SKM-1 treated with dmso at 0.1 percent for 144 hours (cell line): Measurements from ENCODE around the gene BRSK2.
"Not testable (repeated sequence)": the region's sequence is repeated elsewhere in the genome, so short reads cannot be mapped to it uniquely, and the experiment has no call there.

ENCODE experiments used
- DNase-seq: peaks from one replicate; lab custom pipeline; 2025; ENCODE audit not compliant: unreplicated experiment; lab: John Stamatoyannopoulos, UW

Gene BRSK2

DNA sequence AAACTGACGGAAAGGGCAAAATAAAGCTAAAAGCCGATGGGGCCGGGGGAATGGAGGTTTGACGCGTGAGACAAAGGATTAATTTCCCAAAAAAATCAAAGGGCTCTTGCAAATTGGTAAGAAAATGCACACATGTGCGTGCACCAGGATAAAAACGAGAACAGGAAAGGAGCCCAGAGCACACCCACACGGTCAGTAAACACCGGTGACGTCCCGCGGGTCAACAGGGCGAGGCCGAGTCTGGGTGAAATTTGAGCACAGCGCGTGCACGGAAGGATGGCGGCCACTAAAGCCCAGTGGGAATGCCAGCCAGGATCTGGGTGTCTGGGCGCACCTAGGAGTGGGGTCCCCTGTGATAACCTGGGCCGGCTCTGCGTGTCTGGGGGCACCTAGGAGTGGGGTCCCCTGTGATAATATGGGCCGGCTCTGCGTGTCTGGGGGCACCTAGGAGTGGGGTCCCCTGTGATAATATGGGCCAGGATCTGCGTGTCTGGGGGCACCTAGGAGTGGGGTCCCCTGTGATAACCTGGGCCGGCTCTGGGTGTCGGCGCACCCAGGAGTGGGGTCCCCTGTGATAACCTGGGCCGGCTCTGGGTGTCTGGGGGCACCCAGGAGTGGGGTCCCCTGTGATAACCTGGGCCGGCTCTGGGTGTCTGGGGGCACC is 44.4 kb downstream of the BRSK2 start:
- no peak for DNase-seq

DNA sequence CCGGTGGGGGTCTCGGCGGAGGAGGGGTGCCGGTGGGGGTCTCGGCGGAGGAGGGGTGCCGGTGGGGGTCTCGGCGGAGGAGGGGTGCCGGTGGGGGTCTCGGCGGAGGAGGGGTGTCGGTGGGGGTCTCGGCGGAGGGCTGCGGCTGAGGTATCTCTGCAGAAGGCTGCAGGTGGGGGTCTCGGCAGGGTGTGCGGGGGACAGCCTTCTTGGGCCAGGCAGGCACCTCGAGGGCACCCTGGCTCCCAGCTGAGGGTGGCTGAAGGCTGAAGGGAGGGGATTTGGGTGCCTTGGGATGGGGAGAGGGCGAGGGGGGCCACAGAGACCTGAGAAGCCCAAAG is 45.7 kb downstream of the BRSK2 start:
- not testable (repeated sequence) for DNase-seq

DNA sequence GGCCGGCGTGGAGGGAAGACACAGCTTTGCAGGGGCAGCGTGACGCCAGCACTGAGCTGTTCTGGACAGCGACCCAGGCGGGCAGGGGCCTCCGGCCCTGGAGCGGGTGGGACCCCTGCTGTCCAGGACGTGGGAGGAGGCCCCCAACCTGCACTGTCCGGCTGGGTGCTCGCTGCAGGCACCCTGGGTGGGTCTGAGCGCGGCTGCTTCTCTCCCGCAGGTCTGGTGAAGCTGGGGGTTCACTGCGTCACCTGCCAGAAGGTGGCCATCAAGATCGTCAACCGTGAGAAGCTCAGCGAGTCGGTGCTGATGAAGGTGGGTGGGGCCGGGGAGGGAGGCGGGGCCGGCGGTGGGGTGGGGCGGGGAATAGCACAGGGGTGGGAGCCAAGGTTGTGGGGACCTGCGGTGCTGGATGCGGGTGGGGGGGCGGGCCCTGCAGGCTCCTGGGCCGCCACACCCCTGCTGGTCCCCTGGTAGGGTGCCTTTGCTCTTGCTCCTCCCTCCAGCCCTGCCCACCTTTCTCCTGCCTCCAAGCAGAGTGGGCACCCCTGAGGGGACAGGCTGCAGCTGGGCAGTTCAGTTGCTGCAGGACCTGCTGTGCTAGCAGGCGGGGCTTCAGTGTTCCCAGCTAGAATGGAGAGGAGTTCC is 46.2 kb downstream of the BRSK2 start:
- no peak for DNase-seq

DNA sequence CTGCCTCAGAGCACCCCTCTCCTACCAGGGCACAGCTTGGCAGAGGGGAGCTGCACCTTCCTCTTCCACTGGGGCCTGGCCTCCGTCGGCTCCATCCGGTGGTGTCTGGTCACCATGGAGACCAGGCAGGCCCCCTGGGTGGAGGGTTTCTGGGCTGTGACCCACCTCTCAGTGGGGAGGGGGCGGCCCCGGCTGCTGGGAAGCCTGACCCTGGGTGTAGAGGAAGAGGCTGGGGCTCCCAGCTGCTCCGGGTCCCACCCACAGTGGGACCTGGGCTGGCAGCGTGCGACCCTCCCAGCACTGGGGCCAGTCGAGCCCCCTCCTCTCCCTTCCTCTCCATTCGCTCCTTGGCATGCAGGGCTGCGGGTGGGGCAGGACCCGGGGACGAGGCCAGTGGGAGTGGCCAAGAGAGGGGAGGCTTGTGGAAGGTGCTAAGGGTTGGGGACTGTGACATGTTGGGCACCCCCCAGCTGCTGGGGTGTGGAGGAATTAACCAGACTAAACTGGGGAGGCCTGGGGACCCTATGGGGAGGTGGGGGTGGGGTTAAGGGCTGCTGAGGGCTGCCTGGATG is 46.8 kb downstream of the BRSK2 start:
- DNase-seq: no peak

DNA sequence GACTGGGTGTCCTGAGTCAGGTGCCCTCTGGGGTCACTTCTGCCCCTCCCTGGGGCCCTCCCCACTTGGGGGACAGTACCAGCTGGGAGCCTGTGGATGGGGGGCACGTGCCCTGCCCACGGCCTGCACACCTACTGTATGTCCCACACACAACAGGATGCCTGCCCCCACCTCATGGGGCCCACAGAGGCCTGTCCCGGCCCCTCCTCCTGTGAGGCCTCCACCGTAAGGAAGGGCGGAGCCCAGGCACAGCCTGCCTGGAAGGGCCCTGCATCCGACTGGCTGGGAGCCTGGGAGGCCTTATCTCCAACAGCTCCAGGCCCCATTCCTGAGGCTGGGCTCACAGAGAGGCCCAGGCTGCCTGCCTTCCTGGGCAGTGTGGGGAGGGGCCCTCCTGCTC is 47.8 kb downstream of the BRSK2 start:
- no peak for DNase-seq

DNA sequence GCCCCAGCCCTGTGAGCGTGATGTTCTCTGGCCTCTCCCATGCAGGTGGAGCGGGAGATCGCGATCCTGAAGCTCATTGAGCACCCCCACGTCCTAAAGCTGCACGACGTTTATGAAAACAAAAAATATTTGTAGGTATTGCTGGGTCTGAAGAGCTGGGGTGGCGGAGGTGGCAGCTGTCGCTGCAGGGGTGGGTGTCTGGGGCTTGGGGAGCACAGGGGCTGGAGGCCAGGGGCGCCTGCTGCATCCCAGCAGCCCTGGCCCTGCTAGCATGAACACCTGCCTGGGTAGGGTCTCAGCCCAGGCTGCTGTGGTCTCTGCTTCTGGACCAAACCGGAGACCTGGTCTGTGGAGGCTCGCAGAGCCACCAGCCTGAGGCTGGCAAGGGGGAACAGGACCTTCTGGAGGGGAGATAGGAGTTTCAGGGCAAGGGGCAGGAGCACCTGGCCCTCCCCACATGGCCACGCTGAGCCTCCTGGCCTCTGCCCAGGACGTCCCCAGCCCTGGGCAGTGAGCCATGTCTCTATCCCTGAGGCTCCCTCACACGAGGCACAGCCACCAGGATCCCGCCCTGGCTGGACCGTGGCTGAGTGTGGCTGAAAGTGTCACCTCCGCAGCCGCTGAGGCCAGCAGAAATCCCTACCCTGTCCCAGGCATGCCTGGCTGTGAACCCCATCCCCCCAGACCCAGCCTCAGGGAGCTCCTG is 48.7 kb downstream of the BRSK2 start:
- no peak for DNase-seq

DNA sequence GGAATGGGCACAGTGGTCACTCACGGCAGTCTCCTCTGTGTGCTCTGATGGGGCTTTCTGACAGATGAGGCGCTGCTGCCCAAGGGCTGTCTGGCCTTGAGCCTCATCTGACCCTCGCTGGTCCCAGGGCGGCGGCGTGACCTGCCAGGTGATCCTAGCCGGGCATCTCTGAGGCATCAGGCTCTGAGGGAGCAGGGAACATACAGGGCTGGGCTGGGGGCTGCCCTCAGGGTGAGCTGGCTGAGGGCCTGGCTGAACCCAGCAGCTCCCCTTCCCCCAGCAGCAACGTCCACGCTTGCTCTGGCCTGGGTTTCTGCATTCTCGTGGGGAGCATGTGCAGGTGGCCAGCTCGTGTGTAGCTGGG is 49.2 kb downstream of the BRSK2 start:
- DNase-seq: no peak

DNA sequence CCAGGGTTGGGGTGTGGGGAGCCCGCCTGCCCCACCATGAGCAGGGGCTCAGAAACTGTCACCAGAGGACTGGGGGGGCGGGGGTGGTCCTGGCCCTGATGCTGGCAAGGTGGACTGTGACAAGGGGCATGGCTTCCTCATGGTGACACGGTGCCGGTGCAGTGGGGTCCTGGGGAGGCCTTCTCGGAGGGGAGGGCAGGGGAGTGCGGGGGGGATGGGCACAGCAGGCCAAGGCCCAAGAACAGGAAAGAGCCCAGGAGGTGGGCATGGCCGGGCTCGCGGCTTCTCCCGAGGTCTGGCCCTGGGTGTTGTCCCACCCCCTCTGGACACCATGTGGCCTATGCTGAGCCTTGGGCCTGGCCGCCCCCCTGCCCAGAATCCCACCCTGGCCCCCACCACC is 49.6 kb downstream of the BRSK2 start:
- no peak for DNase-seq

DNA sequence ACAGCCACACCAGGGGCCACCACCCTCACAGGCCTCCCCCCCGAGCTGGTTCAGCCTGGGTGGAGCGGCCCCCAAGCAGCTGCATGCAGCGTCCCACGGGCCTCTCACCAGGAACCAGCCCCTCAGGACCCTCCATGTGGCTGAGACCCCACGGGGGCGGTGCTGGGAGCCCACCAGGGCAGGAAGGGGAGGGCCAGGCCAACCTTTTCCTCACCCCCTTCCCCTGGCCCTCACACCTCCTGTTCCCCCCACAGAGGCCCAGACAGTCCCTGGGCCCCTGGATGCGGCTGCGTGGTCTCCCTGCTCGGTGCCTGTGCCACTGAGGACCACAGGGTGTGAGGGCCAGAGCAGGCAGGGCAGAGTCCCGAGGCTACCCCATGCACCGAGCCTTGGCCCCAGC is 50.3 kb downstream of the BRSK2 start:
- no peak for DNase-seq

DNA sequence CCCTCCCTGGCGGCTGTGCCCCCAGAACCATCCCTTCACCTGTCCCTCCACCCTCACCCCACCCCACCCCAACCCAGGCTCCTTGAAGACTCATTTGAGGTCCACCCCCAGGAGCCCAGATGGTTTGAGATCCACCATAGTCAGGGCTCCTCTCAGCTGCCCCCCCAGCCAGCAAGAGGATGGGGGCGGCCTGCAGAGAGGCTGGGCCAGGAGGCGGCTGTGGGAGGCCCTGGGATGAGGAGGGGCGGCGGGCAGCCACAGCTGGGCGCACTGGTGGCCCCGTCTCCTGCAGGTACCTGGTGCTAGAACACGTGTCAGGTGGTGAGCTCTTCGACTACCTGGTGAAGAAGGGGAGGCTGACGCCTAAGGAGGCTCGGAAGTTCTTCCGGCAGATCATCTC is 50.8 kb downstream of the BRSK2 start:
- DNase-seq: no peak

DNA sequence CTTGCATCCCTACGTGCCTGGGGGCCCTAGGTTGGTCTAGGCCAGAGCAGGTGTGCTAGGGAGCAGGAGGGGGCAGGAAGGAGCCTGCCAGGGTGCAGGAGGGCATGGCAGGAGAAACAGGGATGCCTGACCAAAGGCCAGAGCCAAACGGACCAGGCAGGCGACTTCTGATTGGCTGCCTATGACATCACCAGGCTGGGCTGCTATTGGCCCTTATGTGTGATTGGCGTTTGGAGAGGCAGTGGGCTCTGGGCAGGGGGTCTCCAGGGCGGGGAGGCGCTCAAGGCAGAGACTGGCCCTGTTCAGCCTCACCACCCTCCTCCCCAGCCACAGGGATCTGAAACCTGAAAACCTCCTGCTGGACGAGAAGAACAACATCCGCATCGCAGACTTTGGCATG is 52.4 kb downstream of the BRSK2 start:
- no peak for DNase-seq

DNA sequence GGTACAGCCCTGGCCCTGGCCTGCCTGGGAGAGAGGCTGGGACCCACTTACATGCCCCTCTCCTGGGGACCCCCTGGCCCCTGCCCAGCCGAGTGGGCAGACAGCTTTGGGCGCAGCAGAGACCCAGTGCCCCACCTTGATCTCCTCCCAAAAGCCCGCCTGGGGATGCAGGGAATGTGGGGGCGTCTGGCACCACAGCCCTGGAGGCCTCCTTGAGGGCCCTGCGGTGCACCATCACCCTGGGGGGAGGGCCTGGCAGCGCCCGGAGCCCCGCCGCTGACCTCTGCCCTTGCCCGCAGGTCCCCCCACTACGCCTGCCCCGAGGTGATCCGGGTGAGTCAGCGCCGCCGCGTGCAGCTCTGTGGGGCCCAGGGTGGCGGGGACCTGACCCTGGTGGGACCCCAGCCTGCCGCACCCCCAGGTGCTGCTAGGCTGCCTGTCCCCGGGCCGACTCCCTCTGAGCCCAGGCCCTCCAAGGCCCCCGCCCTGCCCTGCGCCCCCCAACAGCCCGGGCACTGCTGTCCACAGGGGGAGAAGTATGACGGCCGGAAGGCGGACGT is 53.2 kb downstream of the BRSK2 start:
- no peak for DNase-seq

DNA sequence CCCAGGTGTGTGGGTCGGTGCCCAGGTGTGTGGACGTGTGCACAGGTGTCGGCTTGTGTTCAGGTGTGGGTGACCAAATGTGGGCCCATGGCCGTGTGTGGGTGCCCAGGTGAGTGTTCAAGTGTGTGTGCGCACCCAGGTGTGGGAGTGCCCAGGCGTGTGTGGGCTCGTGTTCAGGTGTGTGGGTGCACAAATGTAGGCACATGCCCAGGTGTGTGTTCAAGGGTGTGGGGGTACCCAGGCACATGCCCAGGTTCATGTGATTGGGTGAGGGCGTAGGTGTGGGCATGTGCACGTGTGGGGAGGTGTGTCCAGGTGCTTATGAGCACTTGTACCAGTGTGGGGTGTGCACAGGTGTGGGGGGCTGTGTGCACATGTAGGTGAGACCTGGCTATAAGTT is 54.0 kb downstream of the BRSK2 start:
- DNase-seq: no peak

DNA sequence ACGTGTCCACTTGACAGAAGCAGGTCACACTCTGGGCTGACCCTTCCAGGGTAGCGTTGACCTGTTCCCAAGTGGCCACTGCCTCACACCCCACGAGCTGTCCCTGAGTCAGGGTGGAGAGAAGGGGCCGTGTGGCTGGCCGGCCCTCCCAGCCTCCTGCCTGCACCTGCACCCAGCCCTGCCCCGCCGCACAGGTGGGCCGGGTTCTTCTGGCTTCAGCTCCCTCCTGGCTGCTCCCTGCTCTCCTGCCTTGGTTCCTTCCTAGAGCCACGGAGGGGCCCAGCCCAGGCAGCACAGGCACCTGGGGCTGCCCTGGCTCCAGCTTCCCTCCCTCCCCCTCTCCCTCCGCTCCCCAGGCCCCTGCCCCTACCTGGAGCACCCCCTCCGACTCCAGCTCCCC is 54.6 kb downstream of the BRSK2 start:
- DNase-seq: no peak

DNA sequence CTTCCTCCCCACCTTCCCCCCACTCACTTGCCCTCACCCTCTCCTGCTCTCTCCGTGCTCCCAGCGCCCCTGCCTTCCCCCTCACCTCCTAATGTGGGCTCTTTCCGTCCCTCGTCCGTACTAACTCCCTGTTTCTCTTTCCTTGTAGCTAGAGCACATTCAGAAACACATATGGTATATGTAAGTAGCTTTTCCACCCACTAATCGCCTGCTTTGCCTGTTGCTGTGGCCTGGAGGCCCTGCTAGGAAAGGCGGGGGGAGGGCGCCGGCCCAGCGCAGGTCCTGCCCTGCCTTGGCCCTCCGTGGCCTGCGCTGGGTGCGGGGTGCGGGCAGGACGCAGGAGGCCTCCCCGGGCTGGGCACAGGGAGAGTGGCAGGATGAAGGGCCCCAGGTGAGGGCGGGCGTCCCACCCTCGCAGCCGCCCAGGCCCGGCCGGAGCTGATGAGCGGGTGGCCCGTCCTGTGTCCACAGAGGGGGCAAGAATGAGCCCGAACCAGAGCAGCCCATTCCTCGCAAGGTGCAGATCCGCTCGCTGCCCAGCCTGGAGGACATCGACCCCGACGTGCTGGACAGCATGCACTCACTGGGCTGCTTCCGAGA is 55.2 kb downstream of the BRSK2 start:
- DNase-seq: no peak

DNA sequence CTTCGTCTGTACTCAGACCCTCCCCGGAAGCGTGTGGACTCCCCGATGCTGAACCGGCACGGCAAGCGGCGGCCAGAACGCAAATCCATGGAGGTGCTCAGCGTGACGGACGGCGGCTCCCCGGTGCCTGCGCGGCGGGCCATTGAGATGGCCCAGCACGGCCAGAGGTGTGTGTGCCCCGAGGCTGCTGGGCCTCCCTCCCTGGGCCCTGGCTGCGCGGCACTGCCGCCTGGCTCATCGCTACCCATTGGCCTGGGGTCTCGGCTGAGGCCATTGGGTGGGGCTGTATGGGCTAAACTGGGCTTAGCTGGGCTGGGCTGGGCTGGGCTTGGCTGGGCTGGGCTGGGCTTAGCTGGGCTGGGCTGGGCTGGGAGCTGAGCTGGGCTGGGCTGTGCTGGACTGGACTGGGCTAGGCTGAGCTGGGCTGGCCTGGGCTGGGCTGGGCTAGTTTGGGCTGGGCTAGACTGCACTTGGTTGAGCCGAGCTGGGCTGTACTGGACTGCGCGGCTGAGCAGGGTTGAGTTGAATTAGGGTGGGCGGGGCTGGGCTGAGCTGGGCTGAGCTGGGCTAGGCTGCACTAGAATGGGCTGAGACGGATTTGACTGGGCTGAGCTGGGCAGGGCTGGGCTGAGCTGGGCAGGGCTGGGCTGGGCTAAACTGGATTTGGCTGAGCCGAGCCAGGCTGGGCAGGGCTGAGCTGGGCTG is 56.2 kb downstream of the BRSK2 start:
- no peak for DNase-seq

DNA sequence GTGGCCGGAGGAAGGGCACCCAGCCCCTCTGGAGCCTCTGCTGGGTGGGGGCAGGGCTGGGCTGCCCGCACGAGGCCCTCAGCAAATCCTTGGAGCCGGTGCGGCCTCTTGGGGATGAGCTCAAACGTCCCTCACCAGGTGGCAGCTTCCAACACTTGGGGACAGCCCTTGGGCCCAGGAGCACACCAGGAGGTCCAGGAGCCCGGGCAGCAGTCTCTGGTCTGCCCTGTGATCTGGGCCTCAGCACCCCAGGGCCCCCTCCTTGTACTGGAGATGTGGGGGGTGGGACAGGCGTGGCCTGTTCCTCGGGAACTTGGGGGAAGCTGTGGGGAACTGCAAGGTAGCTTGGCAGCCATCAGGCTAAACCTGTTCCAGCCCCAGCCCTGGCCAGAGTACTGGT is 56.9 kb downstream of the BRSK2 start:
- no peak for DNase-seq

DNA sequence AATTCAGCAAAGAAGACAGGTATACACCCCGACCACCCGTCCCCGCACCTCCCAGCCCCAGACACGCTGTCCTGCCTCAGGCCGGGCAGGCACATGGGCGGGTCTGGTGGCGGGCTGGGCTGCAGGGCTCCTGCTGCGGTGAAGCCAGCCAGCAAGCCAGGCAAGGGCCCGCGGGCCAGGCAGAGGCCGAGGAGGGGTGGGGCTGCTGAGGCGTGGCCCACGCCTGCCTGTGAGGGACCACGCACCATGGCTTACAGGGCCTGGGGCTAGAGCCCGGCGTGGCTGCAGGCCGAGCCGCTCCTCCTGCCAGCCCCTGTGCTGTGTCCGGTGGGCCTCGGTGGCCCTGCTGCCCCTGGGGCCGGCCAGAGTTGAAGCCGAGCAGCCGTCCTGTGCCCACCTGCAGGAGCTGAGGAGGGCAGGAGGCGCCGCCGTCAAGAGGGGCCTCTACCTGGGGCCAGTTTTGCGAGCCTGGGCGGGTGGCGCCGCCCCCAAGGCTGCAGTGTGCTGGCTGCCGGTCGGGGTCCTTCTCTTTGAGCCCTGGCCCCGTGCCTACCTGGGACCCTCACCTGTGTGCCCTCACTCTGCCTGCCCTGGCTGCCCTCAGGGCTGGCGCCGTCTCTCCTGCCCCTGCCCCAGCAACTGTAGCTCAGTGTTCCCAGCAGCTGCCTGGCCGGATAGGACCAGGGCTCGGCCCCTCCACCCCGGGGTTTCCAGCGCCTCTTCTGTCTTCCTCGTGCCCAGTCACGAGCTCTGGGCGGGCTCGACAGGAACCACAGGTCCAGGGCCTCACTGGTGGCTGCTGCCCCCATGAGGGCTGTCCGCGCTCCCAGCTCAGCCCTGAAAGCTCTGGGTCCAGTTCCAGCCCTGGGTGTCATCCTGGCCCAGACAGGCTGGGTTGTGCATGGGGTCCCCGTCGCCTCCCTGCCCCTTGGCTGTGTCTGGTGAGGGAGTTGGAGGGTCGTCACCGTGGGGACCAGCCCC is 58.4 kb downstream of the BRSK2 start:
- no peak for DNase-seq

DNA sequence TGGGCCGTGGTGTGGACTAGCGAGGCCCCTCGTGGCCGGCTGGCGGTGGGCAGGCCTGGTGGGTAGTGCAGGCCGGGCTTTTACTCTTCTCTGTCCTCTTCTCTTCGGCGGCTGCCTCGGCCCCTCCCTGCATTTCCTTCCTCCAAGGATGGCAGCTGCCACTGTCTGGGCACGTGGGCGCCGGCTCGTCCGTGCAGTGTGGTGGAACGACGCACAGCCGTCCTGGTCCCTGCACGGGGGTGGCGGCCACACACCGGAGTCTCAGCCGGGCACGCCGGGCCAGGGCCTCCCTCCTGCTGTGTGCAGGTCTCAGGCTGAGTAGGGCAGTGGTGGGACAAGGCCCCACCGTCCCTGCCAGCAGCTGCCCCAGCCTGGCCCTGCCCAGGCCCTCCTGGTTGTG is 59.1 kb downstream of the BRSK2 start:
- no peak for DNase-seq
